ENCODE results near the gene GGTLC1.
"Not testable (repeated sequence)": the region's sequence is repeated elsewhere in the genome, so short reads cannot be mapped to it uniquely, and the experiment has no call there.

DNA sequence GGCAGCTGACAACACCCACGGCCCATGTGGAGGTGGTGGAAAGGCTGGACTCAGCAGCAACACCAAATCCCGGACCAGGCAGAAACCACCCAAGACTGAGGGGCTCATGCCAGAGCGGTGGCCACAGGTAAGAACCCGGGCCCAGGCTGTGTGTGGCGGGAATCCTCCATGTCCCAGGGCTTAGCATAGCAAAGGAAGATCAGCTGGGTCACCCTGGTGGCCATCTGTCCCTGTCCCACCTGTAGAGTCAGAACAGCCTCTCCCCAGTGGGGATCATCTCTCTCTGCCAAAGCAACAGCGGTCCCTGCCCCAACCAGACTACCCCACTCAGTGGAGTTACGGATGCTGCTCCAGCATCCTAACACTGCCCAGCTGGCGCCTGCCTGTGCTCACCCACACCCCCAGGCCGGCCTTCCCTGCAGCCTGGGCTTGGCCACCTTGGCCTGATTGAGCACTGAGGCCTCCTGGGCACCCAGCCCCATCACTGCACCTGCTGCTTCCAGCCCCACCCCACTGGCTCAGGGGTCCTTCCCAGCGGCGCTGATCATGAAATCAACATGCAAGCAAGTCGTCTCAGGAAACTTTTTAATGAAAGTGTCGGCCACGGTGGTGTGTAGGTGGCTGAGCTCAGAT, 5.5 kb upstream of the GGTLC1 start:
- TF ChIP-seq POLR2A (IDR thresholded peaks at IDR 0.05): not testable (repeated sequence)
- TF ChIP-seq, protein P1, sequence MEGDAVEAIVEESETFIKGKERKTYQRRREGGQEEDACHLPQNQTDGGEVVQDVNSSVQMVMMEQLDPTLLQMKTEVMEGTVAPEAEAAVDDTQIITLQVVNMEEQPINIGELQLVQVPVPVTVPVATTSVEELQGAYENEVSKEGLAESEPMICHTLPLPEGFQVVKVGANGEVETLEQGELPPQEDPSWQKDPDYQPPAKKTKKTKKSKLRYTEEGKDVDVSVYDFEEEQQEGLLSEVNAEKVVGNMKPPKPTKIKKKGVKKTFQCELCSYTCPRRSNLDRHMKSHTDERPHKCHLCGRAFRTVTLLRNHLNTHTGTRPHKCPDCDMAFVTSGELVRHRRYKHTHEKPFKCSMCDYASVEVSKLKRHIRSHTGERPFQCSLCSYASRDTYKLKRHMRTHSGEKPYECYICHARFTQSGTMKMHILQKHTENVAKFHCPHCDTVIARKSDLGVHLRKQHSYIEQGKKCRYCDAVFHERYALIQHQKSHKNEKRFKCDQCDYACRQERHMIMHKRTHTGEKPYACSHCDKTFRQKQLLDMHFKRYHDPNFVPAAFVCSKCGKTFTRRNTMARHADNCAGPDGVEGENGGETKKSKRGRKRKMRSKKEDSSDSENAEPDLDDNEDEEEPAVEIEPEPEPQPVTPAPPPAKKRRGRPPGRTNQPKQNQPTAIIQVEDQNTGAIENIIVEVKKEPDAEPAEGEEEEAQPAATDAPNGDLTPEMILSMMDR (IDR thresholded peaks at IDR 0.05 in 4 of 5, conservative IDR thresholded peaks at IDR 0.05 in 1 of 5): not testable (repeated sequence)

Data from gastrocnemius medialis (tissue), 4 donors.